Activated CD4-positive, alpha-beta T cell treated with anti-CD3 and anti-CD28 coated beads, Interleukin-10, Interleukin-2, amounts not matched to agents 100 ng/mL and 50 ng/mL, durations not matched to agents 16 hours and 8 hours (primary cell): ENCODE data around the gene EDARADD.
"Not testable (repeated sequence)": the region's sequence is repeated elsewhere in the genome, so short reads cannot be mapped to it uniquely, and the experiment has no call there.

Experiments
- DNase-seq: peaks from one replicate; pipeline ENCODE4 v3.0.0-alpha.2; 2020

The EDARADD gene

DNA sequence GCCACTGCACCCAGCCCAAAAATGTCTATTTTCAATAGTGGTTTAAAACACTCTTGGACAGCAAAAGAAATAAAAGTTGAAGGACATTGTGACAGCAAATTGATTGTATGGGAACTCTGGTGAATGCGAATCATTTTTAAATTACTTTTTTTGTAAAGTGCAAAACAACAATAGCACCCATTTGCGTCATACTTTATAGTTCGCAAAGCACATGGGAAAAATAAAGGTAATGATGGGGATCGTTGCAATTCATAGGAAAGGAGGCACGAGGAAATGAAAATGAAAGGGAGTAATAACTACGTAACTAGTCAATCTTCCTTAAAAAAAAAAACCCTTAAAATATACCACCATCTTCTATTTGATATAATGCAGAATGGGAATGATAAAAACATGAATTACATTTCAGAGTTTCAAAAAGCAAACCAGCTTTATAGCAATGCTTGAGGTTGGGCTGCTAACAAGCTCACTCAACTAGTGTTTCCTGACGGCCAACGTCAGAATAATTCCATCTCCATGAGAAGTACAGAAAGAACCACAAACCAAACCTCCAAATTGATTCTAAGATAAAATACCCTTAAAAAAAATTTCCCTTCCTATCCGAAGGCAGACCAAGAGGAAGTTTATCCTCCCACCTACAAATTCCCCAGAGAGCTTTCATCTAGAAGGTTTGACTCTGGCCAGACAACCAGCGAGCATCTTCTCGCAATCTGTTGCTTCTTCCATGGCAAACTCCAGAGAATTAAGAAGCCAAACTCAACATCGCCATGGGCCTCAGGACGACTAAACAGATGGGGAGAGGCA, at the start of gene EDARADD:
EDARADD (plus strand) TSS at position 606 of the 801 bp plus-strand sequence; CDS start at position 765, 159 bp downstream.
- DNase-seq = peak; percentile 25

DNA sequence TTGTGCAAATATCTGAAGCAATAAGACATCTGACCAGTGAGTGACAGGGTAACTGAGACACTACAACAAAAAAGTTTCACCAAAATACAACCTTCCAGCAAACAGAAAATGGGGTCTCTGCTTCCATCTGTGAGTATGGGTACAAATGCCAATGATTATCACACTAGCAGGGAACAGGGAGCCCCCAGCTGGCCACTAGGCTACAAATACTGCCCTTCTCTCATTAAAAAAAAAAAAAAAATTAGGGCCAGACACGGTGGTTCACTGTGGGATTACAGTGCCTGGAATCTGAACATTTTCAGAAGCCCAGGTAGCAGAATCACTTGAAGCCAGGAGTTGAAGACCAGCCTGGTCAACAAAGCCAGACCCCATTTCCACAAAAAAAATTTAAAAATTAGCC, 48.4 kb upstream of the EDARADD start:
- no peak for DNase-seq

DNA sequence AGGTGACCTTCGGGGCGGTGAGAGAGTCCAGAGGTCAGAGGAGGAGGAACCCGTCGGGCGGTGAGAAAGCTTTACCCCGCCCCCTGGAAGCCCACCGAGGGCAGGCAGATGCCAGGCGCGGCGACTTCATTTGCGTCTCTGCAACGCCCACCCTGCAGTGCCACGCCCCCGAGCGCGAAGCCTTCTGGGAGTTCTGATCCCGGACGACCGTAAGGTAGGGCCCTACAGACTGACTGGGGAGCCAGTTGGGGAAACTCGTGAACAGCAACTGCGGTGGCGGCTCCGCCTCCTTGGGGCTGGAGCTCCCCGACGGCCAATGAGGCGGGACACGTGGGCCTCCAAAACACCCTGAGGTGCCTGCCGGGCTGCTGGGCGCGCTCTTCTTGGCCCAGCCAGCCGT, 46.0 kb upstream of the EDARADD start:
- no peak for DNase-seq

DNA sequence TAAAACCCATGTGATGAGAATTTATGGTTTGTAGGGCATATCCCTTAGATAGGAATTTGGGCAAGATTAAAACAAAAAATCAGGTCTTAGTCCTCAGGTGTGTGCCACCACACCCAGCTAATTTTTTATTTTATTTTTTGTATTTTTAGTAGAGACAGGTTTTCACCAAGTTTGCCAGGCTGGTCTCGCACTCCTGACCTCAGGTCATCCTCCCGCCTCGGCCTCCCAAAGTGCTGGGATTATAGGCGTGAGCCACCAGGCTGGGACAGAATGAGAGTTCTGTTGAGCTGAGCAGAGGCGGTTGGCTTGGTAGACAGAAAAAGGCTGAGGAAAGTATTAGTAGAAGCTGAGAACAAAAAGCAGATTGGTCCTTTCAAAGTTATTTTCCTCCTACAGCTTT, 43.8 kb upstream of the EDARADD start:
- no peak for DNase-seq

DNA sequence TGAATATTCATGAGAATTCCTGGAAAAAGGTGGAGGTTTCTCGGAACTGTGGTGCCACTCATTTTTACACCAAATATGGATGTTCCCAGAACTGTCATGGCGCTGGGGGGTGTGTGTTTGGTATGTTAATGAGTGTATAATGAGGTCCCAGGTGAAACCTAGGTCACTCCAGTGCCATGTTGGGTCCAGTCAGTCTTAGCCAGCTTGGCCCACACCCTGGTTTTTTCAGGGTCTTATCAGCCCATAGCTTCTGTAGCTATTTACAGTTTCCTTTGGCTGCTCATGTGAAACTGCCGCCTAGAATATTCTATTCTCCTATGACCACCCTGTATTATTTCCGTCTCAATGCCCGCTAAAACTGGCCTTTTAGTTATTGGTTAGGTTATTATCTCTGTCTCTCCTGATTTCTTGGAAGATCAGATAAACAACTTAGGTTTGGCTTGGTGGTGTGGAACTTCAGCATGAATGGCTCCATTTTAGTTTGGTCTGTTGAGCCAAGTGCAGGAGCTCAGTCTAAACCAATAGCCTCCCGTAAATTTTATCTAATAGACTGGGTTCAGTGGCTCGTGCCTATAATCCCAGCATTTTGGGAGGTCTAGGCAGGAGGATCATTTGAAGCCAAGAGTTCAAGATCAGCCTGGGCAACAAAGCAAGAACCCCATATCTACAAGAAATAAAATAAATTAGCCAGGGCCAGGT, 42.1 kb upstream of the EDARADD start:
- no peak for DNase-seq

DNA sequence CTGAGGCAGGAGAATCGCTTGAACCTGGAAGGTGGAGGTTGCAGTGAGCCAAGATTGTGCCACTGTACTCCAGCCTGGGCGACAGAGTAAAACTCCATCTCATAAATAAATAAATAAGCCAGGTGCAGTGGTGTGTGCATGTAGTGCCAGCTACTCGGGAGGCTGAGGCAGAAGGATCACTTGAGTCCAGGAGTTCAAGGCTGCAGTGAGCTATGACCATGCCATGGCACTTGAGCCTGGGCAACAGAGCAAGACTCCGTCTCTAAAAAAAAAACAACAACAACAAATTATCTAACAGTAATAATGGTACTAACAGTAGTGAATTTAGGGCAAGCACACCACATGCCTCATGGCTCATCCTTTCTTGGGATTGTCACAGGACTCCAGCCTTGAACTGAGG, 41.3 kb upstream of the EDARADD start:
- not testable (repeated sequence) for DNase-seq

DNA sequence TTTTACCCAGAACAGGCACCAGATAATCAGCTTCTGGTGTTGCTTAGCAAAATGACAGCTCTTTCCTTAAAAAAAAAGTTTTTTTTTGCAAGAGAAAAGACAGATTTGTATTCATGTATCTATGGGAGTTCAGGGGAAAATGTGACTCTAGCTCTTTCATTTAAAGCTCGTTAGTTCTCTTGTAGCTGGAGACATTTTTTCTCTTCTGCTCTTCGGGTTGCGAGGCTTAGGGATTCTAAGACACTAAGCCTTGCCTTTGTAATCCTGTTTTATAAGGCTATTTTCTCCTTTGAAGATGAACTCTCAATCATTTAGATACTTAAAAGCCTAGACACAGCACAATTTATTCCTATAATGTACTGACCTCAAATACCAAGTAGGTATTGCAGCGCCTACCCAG, 40.3 kb upstream of the EDARADD start:
- DNase-seq = no peak

DNA sequence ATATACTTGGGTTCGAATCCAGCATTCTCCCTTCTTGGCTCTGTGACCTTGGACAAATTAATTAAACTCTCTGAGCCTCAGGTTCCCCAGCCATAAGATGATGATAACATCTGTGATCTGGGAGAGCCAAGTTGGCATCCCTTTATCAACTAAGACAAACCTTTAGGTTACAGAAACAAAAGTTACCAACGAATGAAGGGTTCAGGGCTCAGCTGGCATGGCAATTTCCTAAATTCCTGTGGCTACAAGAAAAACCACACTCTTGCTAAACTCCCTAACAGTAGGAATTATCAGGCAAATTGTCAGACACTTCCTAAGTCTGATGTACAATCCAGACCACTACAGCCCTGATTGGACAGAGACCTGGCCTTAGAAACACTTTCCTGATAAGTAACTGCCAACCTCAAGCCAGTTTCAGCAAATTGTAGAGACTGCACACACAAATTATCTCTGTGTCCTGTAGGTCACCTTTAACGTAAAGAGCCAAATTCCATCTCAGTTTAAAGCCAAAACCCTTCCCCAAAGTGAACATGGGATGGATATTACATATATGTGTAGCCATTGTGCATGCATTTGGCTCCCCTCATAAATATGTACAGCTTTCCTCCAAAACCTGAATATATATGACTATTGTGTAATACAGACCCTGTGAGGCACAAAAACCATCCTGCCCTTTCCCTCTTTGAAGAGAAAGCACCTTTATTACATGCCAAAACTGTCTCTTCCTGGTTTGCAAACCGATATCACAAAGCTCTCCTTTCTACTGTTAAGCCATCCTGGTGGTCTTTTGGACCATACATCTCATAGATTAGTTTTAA, 39.5 kb upstream of the EDARADD start:
- no peak for DNase-seq

DNA sequence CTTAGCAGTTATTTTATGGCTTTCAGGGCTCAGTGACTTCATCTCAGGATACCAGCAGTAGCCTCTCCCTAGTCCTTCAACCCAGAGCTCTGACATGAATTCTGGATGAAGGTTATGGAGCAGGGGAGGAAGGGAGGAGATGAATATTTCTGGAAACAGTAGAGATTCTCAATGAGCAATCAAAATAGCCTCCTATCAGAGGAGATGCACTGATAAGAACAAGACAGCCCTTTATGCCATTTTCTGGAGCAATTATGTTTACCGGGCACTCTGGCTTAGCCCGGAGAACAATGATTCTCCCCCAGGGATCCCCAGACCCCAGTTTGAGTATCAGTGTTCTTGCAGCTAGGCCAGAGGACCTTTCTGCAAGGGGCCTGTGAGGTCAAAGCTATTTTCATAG, 37.9 kb upstream of the EDARADD start:
- DNase-seq = no peak

DNA sequence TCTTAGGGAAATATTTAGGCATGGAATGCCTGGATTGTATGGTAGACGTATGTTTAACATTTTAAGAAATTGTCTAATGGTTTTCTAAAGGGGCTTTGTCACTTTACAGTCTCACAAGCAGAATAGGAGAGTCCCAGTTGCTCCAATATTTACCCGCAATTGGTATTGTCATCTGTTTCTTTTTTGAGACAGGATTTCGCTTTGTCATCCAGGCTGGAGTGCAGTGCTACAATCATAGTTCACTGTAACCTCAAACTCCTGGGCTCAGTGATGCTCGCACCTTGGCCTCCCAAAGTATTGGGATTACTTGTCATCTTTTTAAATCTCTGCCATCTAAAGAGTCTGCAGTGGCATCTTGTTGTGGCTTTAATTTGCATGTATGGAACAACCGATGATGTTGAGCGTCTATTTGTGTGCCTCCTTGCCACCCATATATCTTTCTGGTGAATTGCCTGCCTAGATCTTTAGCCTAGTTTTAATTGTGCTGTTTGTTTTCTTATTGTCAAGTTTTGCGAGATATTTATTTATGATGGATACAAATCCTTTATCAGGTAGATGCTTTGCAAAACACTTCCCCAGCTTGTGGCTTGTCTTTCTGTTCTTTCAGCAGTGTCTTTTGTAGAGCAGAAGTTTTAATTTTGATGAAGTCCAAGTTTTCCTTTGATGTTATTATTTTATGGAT, 32.0 kb upstream of the EDARADD start:
- DNase-seq = no peak

DNA sequence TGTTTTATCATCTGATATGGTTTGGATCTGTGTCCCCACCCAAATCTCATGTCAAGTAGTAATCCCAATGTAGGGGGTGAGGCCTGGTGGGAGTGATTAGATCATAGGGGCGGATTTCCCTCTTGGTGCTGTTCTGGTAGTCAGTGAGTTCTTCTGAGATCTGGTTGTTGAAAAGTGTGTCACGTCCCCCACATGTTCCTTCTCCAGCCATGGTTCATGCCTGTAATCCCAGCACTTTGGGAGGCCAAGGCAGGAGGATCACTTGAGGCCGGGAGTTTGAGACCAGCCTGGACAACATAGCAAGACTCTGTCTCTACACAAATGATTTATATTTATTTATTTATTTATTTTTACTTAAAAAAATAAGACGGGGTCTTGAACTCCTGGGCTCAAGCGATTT, 30.8 kb upstream of the EDARADD start:
- DNase-seq = no peak

DNA sequence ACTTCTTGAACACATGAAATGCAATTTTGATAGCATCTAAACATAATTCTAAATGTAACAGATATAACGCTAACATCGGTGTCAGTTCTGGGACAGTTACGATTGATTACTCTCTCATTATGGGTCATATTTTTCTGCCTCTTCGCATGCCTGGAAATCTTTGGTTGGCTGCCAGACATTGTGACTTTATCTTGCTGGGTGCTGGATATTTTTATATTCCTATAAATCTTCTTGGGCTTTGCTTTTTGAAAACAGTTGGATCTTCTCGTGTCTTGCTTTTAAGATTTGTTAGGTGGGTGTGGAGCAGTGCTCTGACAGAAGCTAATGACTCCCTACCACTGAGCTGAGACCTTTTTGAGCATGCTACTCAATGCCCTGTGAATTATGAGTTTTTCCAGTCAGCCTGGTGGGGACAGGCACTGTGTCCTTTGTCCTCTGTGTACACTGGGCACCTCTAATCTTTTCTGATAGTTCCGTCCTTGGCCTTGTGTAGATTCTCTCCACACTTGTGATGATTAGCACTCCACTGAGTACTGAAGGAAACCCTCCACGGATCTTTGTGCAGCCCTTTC, 28.0 kb upstream of the EDARADD start:
- no peak for DNase-seq

DNA sequence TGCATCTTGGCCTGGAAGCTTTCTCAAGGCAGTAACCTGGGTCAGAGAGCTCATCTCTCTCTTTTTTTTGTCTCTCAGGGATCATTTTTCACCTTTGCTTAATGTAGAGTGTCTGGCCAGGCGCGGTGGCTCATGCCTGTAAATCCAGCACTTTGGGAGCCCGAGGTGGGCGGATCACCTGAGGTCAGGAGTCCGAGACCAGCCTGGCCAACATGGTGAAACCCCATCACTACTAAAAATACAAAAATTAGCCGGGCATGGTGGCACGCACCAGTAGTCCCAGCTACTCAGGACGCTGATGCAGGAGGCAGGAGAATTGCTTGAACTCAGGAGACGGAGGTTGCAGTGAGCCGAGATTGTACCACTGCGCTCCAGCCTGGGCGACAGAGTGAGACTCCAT, 27.4 kb upstream of the EDARADD start:
- not testable (repeated sequence) for DNase-seq

DNA sequence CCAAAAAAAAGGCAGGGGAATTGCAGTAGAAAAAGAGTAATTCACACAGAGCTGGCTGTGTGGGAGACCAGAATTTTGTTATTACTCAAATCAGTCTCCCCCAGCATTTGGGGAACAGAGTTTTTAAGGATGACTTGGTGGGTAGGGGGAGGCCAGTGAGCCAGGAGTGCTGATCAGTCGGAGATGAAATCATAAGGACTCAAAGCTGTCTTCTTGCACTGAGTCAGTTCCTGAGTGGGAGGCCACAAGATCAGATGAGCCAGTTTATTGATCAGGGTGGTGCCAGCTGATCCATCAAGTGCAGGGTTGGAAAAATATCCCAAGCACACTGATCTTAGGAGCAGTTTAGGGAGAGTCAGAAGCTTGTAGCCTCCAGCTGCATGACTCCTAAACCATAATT, 23.7 kb upstream of the EDARADD start:
- peak; percentile 77 for DNase-seq

DNA sequence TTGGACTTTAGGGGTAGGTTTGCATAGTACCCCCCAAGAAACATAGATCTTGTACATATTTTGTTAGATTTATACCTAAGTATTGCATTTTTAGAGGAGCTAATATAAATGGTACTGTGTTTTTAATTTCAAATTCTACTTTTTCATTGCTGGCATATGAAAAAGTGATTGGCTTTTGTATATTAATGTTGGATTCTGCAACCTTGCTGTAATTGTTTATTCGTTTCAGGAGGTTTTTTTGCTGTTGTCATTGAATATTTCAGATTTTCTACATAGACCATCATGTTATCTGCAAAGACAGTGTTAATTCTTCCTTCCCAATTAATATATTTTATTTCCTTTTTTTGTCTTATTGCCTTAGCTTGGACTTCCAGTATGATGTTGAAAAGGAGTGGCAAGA, 23.0 kb upstream of the EDARADD start:
- no peak for DNase-seq

DNA sequence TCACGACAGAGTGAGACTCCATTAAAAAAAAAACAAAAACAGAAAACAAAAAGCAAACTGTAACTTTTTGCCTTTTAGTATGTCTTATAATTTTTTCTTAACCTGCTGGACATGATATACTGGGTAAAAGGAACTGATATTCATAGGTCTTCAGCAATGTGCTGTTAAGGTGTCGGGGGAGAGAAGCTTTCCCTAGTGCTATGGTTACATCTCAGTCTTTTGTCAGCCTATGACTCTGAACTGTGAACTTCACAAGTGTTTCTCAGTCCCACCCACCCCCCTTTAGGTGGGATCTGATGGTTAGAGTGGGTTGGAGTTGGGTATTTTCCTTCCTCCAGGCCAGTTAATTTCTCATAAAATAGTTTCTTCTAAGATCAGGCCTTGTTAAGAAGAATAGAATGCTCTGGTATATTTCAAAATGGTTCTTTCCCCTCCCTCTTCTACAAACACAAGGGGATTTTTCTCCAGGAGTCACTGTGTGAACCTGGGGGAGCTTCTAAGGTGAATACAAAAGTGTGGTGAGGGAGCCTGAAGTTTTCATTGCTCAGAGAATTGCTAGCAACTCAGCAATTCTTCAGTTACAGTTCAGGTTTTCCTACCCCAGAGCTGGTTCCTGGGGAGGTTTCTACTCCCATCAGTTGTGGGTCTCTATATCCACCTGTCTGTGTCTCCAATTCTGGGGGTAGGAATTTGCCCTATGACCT, 16.1 kb upstream of the EDARADD start:
- DNase-seq = no peak

DNA sequence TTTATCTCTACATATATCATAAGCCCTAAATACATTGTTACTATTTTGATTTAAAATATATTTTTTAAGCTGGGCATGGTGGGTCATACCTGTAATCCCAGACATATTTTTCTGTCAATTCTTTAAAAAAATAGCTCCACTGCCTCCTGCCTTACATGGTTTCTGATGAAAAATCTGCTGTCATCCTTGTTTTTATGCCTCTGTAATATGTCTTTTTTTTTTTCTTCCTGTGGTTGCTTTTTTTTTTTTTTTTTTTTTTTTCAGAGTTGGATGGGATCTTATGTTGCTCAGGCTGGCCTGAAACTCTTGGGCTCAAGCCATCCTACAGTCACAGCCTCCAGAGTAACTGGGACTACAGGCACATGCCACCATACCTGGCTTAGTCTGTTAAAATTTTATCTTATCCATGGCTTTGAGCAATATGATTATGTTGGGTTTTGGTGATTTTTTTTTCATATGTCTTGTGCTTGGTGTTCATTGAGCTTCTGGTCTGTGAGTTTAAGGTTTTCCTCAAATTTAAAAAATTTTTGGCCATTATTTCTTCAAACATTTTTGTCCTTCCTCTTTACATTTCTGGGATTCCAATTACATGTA, 12.4 kb upstream of the EDARADD start:
- DNase-seq = no peak

DNA sequence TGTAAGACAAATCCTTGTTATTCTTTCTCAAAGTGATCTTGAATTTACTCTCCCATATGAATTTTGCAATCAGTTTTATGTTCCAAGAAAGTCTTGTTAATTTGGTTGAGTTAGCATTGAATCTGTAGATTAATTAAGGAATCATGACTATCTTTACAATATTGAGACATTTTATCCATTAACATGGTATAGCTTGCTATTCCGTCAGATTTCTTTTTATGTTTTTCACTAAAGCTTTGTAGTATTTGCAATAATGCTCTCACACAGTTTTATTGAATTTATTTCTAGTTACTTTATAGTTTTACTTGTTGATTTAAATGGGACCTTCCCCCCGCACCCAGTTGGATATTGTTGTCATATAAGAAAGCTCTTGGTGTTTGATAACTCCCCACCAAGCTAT, 5.8 kb upstream of the EDARADD start:
- DNase-seq = no peak

DNA sequence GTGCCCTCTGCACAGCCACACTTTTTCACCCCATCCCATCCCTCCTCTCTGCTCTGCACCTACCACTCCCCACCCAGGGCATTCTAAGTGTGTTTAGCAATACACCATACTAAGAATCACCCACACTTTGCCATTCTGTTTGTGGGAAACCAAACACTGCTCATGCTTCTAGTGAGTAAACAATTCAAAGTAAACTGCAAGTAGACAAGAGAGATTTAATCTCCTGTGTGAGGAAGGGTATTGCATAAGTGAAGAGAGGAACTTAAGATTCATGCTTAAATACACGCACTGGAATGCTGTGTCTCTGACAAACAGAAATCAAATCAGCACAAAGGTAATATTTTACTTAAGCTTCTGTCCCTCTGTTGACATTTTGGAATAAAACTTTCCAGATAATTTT, 4.8 kb upstream of the EDARADD start:
- DNase-seq = no peak

DNA sequence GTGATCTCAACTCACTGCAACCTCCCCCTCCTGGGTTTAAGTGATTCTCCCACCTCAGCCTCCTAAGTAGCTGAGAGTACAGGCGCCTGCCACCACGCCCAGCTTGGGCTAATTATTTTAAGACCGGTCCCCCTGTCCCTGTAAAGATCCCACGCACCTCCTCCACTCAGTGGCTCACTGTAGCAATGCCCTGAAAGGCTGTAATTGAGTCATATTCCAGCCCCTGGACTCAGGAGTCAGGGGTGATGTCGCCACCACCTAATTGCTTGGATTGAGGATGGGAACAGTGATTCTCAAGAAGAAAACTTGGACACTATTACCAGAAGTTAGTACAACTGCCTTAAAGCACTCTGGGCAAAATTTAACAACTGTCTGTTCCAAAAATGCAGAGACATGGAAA, 3.1 kb upstream of the EDARADD start:
- DNase-seq = no peak

DNA sequence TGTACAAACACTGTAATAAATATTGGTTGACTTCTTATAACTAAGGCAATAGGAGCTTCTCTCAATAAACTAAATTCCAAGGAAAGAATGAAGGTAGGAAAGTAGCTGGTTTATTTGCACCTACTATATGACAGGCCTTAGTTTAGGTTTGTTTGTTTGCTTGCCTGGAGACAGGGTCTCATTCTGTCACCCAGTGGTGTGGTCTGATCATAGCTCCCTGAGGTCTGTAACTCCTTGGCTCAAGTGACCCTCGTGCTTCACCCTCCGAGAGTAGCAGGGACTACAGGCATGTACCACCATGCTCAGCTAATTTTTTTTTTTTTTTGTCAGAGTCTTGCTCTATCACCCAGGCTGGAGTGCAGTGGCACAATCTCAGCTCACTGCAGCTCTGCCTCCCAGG, 1.9 kb upstream of the EDARADD start:
- DNase-seq = no peak

DNA sequence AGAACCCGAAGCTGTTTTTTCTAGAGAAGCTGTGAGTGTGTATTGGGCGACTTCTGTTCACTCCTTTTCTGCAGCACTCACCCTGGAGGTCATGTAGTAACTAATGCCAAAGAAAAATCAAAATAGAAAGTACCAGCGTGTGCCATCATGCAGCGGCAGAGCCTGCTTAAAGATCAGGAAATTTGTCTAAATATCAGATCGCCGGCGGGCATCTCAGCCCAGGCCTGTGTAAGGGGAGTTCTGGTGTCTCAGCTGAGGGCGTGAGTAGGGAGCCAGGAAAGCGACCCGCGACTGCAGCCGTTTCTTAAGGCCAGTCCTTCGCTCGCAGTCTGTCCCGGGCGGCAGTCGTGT, 768 bp downstream of the EDARADD start:
- no peak for DNase-seq
